ENCODE data around the gene DRG2. TPM values are rescaled to one million over a fixed set of nuclear protein-coding genes. Genes with fewer than 3 reads are reported as not detected.

The DRG2 gene
- total and polyA plus RNA-seq, 2 donors (not counting 3 experiments of a cell fraction or from before 2014, with no cell fraction given) = 50.2 to 60.4 TPM

GRCh38 chr17:18089613-18090012, 1.9 kb downstream of the DRG2 start:
- Histone ChIP-seq H4K20me1 (replicated peaks; ENCODE audit: control insufficient read depth, extremely low read depth, insufficient read depth, low read length) (no peaks in the 10 kb centered on the region), H3K27me3 (ENCODE audit: control insufficient read depth in 2 of 2, insufficient read depth in 2 of 2, low read length in 2 of 2) (no peaks in the 10 kb centered on the region), H3K9me3 (replicated peaks; ENCODE audit: control insufficient read depth, insufficient read depth, low read length) (no peaks in the 10 kb centered on the region), H3K4me3 (replicated peaks in 1 of 3; ENCODE audit: insufficient read depth in 1 of 3, low read depth in 1 of 3, low read length in 3 of 3) (no peak overlapping the region), H3K4me1 (ENCODE audit: control insufficient read depth, extremely low read depth, insufficient read depth, low read length) (peaks cover 8% of the 10 kb centered on the region), H3K36me3 (ENCODE audit: control insufficient read depth in 2 of 2, extremely low read depth in 1 of 2, insufficient read depth in 2 of 2, low read length in 2 of 2) (no peaks in the 10 kb centered on the region), H3K27ac (ENCODE audit: insufficient read depth, low read depth, low read length) (no peak overlapping the region), H3K79me2 (ENCODE audit: control insufficient read depth, insufficient read depth, low read length) (peaks cover 19% of the 10 kb centered on the region), H2AFZ (ENCODE audit: low read depth, low read length) (no peak overlapping the region), H3K9ac (replicated peaks; ENCODE audit: extremely low read depth, insufficient read depth, low read length) (no peak overlapping the region), H3K9me1 (replicated peaks; ENCODE audit: control insufficient read depth, extremely low read depth, insufficient read depth, low read length) (no peaks in the 10 kb centered on the region), H3K4me2 (ENCODE audit: insufficient read depth, low read length) (no peak overlapping the region)
- dilution Hi-C loops (cut with MboI; ENCODE audit: extremely low pct_ligation_motif_present, low sequenced_read_pairs) = no loop called here
- BruUV-seq (replicated peaks) = no TSS peak
- POLR2A ChIA-PET = no interaction called here
- CTCF ChIA-PET = no interaction called here
- intact Hi-C loops (cut with micrococcal nuclease) = no loop called here
- FAIRE-seq = no peak
- no peak for DNase-seq (ENCODE audit: low read depth, low spot score)
- TF ChIP-seq CTCF (IDR thresholded peaks at IDR 0.05; ENCODE audit: extremely low read depth in 1 of 2, insufficient read depth in 1 of 2, low read depth in 1 of 2, low read length in 2 of 2) (no peak), JUN (IDR thresholded peaks at IDR 0.05; ENCODE audit: borderline replicate concordance, insufficient read depth, insufficient read length, low read depth) (no peak), POLR2AphosphoS5 (IDR thresholded peaks at IDR 0.05; ENCODE audit: insufficient read depth, low read depth, low read length) (no peak), FOS (IDR thresholded peaks at IDR 0.05; ENCODE audit: borderline replicate concordance, insufficient read depth, low read length) (no peak), MYC (IDR thresholded peaks at IDR 0.05; ENCODE audit: low read depth, low read length) (no peak), MAX (IDR thresholded peaks at IDR 0.05; ENCODE audit: insufficient read depth, insufficient read length) (no peak), GATA2 (IDR thresholded peaks at IDR 0.05; ENCODE audit: insufficient read depth, insufficient read length, low read depth, low read length) (no peak), EZH2 (IDR thresholded peaks at IDR 0.05; ENCODE audit: borderline replicate concordance, low read depth, low read length, severe bottlenecking) (no peak)
